Suppressor macrophage (primary cell): Measurements from ENCODE around the gene NDUFAF2.
"Not testable (repeated sequence)": the region's sequence is repeated elsewhere in the genome, so short reads cannot be mapped to it uniquely, and the experiment has no call there.

Experiments
- DNase-seq, 4 experiments: peaks; one replicate each; pipeline ENCODE4 v3.0.0-alpha.2; 2020 to 2022

The NDUFAF2 gene

DNA sequence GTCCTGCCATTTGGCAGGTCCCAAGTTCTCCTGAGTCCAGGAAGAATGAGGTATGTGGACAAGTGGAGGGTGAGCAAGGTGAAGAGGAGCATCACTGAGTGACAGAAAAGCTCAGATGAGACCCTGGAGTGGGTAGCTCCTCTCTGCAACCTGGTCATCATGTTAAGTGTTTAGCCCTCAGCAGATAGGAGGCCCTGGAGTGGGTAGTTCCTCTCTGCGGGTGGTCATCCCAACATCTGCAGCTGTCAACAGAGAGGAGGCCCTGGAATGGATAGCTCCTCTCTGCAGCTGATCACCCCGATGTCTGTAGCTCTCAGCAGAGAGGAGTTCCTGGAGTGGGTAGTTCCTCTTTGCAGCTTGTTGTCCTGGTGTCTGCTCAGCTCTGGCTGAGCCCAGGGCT, 48.4 kb downstream of the NDUFAF2 start:
- no peak for DNase-seq

DNA sequence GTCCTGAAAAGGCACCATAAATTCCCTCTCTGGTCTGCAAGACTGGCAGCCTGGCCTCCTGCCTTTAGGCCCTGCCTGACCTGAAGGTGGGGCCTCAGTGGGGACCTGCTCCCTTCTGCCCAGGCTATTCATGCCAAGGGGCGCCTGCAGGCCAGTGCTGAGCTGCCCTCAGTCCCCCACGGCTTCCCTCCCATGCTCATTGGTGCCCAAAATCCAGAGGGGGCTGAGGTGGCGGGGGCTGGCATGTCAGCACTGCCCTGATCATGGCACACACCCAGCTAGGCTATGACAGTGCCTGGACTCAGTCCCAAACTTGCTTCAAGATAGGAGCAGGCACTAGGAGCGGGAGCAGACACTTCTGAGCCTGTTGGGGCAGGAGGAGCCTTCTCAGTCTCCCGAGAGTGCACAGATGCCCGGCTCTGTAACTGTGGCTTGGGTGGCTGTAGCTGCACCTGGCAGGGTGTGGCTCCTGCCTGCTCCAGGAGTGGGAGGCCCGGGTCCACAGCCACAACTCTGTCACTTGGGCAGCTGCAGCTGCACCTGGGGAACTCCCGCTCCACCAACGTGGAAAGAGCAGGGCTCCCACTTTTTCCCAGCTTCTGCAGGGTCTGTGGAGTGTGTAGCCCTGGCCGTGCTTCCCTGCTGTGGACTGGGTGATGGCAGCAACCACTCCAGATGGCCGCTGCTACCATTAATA, 49.0 kb downstream of the NDUFAF2 start:
- no peak for DNase-seq

DNA sequence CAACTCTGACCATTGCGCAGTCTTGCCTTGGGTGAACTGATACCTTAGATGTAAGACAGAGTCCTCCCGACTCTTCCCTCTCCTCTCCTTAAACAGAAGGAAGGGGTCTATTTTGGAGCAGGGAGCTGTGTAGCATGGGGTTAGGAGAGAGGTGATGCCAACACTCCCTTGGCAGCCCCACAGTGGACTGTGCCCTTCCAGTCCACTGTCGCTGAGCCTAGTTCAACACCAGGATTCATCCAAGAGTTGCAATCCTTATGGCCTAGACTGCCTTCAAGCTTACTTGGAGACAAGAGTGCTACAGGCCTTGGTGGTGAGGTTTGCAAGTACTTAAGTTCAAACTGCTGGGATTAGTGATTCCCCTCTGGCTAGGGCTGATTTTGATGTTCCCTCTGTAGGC, 51.4 kb downstream of the NDUFAF2 start:
- DNase-seq, result no peak

DNA sequence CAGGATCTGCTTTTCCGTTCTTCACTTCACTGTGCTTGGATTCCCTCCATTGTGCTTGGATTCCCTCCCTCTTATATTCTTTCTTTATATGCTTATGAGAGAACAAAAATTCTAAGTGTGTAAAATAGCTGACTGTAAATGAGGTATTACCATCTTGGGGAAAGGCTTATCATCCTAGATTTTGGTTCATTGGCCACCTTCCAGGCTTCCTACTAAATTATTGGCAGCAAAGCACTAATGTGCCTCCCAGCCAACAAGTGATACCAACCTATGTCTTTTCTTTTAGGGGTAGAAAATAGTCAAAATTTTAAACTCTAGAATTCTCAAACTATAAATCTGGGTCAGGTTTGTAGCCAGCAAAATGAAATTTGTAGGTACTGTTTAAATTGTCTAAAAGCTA, 52.7 kb downstream of the NDUFAF2 start:
- DNase-seq, result no peak

DNA sequence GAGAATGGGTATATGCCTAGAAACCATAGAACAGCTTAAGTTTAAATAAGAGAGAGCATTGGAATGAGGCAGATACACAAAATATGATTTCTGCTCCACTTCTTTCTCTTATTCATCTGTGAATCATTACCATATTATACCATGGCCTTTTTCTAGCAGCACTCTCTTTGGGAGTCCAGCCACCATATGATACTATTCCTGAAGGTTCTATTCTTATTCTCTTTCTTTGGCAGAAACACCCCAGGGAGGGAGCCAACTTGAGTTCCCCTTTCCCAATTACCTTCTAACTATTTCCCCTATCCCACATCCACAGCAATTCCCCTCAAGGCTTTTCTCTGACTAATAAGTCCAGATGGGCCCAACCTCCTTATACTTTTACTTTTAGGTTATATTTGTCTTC, 55.9 kb downstream of the NDUFAF2 start:
- peak in 1 of 4 experiments; percentile 4 for DNase-seq

DNA sequence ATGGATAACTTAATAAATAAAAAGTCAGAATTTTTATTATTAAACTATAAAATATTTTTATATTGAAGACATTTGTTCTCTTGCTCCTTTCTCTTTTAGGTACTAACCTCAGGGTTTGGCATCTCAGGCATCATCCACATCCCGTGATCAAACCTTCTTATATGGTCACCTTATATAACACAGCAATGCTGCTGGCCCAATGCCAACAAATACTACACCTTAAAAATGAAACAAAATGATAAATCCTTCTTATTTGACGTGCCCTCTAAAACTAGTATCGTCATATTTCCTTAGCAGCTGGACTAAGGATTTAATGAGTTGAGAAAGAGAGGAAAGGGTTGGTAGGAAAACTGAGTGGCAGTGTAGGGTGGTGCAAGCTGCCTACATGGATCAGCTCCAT, 56.6 kb downstream of the NDUFAF2 start:
- DNase-seq, result no peak

DNA sequence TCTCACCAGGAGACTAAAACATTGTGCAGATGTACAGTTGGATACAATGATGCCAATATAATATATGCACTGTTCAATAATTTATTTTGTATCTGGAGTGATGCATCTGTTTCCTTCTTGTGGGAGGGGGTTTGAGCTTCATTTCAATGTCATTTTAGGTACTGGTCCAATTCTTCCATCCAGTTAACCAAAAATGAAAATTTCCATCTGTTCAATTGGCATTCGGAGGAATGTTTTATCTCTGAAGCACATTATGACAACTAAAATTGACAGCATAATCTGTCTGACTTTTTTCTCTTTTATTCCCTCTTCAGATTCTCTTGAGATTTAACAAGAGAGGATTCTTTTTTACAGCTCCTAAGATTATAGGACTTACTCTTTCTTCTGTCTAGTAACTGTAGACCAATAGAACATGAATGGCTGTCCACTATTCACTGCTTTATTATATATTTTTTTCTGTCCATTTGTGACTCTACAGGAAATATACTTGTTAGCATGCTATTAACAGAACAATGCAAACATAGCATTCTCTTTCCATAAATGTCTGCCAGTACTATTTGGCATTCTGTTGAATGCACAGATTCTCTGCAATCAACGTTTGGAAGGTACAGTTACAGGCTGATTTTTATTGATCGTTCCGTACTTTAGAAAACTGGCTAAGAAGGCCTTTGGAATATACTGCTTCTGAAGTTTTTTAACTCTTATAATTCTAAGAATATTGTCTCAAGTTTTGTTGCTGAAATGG, 57.8 kb downstream of the NDUFAF2 start:
- no peak for DNase-seq

DNA sequence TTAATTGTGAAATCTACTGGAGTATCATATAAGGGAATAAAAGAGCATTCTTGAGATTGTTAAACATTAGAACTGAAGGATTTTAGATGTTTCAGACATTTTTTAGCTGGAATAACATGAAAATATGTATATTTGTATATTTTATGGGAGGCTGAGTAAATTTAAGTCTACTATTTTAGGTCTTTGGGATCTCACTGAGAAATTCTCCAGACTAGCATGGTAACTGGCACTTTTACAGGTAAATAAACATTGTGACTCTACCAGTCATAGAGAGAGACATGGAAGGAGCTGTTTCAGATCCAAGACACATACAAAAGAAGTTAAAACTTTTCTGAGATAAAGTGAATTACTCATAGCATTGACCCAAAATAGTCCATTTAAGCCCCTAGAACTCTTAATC, 59.4 kb downstream of the NDUFAF2 start:
- no peak for DNase-seq

DNA sequence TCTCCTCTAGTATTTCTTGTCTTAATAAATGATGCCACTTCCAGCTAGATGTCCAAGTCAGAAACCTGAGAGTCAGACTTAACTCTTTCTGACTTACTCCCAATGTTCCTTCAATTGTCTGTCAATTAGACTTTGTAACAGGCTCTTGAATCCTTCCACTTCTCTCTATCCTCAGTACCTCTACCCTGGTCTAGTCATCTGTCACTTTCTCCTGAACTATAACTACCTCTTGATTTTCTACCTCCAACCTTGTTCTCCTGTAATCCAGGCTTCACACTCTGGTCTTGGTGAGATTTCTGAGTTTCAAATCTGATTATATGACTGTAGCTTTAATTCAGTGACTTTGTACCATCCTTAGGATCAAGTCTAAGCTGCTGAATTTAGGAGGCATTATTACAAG, 64.9 kb downstream of the NDUFAF2 start:
- DNase-seq, result no peak

DNA sequence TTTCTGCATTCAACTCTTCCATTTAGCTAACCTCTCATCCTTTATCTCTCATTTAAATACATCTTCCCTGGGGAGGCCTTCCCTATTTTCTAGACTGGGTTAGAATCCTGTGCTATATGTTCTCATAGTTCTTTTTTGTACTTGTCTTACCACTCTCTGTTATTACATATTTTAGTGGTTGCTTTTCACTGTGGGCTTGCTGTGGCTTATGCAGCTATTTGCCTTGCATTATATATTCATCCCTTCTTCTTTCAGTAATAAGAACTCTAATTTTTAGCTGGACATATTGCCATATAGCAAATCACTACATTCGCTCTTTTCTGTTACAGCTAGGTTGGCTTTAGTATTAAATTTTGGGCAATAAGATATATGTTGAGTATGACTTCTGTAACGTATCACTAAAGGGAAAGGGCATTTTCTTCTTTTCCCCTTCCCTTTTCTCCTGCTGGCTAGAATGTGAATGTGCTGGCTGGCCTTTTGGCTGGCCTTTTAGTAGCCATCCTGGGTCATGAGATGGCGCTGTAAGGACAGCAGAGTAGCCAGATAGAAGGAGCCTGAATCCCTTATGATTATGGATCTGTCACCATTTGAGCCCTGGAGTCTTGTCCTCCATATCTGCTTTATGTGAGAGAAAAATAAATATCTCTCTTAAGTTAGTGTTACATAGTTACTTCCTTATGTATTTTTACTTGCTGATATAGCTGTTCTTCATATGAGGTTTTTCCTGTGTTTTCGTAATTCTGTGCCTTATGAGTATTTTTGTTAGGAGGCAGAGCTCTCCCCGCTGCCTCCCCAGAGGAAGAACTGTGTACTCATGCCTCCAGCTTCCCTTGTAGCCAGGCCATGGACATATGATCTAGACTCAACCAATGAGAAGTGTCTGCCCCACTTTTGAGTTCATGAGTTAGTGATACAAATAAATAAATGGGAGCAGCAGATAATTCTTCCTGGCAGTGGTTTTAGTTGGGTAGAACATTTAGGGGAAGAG, 65.8 kb downstream of the NDUFAF2 start:
- DNase-seq, result peak; percentile 42 to 69 (median 60)

DNA sequence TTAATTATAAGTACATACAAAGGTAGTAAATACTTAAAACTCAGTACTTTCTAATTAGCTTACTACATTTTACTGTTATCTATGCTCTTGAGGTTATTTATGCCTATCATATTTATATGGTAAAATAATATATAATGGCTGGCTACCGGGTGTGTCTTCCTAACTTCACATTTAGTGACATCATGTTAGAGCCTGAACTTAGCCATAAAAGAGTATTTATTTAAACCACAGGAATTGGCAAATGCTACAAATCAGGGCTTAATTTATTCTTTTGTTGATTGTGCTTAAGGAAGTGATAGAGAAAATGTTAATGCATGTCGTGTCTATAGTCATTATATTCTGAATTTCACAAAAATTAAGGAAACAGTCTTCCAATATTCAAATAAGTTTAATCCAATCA, 73.1 kb downstream of the NDUFAF2 start:
- no peak for DNase-seq

DNA sequence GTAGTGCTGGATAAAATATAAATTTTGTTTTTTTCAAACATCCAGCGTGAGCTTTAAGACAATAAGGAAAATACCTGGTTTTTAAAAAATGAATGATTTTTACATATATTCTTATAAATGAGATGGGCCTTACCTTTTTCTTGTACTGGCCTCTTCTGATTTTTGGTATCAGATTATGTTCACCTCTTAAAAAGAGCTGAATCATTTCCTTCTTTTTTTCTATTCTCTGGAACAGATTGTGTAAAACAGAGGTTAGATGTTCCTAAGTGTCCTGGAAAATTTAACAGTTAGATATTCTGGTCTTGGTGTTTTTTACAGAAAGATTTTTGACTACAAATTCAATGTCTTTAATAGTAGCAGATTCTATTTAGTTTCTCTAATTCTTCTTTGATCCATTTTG, 74.6 kb downstream of the NDUFAF2 start:
- DNase-seq, result no peak

DNA sequence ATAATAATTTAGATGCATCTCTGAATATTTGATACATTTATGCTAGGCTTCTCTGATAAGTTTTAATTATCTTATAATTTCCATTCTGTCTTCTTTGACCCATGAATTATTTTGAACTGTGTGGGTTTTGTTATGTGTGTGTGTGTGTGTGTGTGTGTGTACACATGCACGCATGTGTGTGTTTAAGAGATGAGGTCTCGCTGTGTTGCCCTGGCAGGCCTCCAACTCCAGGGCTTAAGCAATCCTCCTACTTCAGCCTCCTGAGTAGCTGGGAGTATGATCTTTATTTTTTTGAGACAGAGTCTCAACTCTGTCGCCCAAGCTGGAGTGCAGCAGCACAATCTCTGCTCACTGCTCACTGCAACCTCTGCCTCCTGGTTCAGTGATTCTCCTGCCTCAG, 75.4 kb downstream of the NDUFAF2 start:
- peak; percentile 15 to 45 (median 38) for DNase-seq

DNA sequence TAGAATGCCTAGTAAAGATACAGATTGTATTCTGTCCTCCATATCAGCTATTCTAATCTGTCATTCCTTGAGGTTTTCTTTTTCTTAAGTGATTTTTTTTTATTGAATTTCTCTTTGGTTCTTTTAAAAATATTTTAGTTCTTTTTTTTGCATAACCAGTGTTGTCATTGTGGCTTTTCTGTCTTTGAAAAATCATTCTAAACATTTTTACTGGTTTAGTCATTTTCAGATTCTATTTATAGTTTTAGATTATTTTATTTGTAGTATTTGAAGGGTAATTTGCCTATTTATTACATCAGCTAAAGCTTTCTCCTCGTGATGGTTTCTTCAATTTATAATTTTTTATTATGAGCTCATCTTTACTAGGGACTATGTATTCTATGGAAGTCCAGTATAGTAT, 78.1 kb downstream of the NDUFAF2 start:
- DNase-seq, result no peak

DNA sequence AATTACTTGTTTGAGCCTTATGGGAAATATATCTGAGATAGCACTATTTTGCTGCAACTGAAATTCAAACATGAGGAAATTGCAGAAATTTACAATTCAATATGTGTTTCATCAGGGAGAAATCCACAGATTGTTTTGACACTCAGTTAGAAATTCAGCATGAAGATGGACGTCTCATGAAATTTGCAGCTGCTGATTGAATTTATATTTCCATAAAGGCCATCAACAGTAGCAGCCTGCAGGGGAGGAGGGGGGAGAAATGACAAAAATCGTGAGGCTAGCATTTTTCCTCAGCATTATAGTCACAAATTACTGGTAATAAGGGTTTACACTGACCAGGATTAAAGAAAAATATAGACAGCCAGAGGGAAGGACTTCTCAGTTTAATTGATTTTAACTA, 81.0 kb downstream of the NDUFAF2 start:
- no peak for DNase-seq

DNA sequence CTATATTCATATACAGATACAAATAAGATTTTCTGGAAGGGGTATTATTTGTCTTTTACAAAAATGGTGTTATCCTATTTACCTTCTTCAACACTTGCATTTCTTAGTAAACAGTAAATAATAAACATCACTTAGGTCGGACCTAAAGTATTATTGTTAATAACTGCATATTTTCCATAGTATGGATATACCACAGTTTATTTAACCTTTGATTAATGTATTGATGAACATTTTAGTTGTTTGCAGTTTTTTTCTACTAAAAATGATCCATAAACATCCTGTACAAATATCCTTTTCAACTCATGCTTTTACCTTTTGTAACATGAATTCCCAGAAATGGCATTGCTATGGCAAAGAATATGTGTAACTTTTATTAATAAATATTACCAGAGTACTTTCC, 83.4 kb downstream of the NDUFAF2 start:
- DNase-seq, result no peak

DNA sequence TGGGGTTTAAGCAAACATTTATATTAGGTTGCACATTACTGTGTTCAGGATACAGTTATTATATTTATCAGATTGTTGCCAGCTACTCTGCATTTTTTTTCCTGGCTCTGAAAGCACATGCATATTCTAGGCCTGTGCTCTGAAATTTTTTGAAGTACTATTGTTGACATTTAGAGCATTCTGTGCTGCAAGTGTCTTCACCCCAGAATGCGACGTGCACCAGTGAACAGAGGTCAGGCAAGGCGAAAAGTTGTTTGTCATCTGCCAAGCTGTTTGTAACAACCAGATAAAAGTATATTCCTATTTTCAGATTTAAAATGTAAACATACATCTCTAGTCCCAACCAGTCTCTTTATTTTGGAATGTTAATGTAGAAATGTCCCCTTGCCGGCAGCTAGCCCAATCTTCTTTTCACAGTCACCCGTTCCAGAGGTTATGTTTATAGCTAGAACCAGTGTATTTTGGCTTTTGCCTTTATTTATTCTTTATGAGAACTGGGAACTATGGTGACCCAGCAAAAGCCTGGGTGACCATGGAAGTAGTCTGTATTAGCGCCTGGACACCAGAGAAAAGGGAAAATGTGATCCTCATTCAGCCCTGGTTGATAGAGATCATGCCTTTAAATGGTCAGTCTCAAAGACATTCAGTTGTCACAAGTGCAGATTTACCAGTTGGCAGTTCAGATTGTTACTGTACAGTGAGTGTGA, 84.6 kb downstream of the NDUFAF2 start:
- no peak for DNase-seq

DNA sequence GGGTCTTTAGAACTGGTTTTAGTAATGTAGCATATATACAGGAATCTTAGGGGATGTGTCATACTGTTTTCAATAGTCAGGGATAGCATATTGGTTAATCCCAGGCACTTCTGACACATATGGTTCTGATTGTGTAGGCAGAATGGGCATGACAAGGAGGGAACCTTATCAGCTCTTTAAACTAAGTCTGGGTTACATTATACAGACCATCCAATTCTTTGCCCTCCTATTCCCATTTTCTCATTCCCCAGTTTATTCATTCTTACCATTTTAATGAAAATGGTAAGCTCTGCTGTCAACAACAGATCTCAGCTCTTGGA, 85.1 kb downstream of the NDUFAF2 start:
- DNase-seq, result no peak

DNA sequence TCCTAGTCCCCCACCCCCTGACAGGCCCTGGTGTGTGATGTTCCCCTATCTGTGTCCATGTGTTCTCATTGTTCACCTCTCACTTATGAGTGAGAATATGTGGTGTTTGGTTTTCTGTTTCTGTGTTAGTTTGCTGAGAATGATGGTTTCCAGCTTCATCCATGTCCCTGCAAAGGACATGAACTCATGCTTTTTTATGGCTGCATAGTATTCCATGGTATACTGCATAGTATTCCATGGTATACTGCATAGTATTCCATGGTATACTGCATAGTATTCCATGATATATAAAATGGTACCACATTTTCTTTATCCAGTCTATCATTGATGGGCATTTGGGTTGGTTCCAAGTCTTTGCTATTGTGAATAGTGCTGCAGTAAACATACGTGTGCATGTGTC, 86.3 kb downstream of the NDUFAF2 start:
- not testable (repeated sequence) for DNase-seq

DNA sequence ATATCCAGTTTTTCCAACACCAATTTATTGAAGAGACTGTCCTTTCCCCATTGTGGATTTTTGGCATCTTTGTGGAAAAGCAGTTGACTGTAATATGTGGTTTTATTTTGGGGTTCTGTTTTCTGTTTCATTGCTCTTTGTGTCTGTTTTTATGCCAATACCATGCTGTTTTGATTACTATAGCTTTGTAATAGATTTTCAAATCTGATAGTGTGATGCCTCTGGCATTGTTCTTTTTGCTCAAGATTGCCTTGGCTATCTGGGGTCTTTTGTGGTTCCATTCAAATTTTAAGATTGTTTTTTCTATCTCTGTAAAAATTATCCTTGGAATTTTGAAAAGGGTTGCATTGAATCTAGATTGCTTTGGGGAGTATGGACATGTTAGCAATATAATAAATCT, 99.5 kb downstream of the NDUFAF2 start:
- no peak for DNase-seq

DNA sequence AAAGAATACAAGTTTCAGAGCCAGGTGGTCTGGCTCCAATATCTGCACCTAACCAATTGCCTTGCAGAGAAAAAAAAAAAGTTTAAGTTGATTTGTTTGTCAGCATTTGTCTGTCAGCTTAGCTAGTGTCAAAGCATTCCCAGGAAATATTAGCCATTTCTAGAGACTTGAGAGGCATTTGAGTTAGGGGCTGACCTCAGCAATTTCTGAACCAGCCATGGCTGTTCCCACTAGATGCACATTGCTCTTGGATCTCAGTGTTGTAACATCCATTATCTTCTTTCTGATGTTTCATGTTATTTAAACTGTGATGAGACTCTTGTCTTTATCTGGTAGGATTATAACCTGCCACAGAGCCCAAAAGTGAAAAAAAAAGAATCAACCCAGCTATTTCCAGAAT, 102.3 kb downstream of the NDUFAF2 start:
- DNase-seq, result no peak

DNA sequence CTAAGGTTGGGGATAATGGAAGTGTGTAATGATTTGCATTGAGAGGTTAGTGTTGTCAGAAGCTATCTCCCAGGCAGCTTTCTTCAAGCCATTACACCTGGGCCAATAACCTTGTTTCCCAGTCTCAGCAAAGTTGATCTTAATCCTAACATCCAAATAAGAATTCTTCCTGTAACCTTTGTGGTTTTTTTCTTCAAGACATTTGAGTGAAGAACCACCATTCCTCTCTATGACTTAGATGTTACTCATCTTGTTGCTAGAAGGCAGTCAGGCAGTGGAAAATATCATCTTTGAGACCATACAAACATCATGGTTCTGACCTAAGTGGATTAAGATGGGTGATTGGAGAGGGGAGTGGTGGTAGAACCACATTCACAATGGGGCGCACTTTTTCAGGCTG, 103.5 kb downstream of the NDUFAF2 start:
- no peak for DNase-seq

DNA sequence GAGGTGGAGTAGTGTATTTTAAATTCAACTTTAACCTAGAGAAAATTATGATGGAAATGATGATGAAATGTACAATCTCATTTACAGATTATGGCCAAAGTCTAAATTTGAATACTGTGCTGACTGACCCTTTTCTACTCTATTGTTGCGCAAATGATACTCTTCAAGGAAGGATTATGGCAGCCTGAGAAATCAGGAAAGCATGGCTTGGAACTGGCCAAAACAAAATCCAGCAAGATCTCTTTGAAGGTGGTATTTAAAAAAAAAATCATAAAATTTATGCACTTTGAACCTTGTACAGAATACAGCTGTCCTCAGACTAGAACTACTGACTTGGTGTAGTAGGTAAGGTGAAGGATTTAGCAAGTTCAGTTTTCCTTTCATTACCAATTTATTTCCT, 105.3 kb downstream of the NDUFAF2 start:
- no peak for DNase-seq
